ENCODE results near the gene PERP.
"Not testable (repeated sequence)": the region's sequence is repeated elsewhere in the genome, so short reads cannot be mapped to it uniquely, and the experiment has no call there.

PERP gene

GRCh38 chr6:138107078-138107751 is at the start of gene PERP:
Gene PERP, minus strand, starts transcription at chr6:138107419. Its CDS starts 79 bp downstream, at chr6:138107340.
- DNase-seq, result peak; percentile 62

DNA sequence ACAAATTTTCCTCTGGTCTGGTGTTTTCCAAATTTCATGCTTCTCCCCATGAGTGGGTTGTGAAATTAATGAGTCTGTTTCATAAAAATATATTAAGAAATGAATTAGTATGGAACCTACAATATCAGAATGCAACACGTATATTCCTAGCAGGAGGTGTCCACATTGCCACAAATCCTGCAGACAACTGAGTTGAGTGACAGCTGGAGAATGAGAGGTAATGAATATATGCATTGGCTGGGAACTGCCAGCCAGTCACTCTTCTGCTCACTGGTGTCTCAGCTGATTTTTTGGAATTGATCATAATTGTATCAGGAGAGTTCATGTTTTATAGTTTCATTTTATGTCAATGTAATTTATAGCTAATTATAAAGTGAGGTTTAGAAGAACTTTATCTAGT is 48.2 kb upstream of the PERP start:
- no peak for DNase-seq

DNA sequence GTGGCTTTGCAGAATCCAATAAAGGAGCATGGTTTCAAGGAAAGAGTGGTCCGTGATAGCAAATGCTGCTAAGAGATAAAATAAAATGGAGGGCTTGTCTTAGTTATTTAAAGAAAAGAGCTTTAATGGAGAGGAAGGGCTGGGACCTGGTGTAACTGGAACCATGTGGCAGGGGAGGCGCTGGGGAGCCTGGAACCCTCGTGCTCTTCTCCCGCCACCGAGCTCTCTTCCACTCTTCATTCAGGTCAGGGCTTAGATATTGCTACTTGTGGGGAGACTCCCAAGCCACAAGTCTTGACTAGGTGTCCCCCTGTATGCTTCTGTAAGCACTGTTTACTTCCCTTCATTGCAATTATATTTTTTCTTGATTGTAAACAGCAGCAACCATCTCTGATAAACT is 39.3 kb upstream of the PERP start:
- DNase-seq, result no peak

DNA sequence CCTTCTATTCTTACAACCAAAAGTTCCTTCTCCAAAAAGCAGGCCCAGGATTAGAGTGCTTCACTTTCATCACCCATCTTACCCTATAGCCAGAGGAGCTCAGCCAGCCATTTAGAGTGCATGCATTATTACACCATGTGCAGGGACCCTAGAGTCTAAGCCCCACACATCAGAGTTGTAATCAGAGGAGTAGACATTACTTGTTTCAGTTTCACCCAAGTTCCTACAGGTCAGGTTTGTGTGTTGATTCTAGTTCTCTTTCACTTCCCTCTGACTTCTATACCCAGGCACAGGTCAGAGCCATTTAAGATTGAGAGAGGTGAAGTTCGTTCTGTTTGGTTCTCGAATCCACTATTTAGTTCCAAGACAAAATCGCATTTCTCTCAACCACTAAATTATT is 38.2 kb upstream of the PERP start:
- no peak for DNase-seq

DNA sequence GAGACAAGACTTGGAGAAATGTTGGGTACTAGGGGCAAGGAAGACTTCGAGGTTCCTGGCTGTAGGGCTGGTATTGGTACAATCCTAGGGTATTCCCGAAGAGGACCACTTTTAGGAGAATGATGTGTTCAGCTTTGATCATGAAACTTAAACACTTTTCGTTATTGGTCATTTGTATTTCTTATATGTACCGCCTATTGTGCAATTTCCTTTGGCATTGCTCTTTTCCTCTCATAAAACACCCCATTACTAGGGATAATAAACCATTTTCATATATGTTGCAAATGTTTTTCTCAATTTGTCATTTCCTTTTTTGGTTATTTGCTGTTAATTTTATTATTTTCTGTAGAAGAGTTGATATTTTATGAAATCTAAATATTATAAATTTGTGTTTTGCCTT is 35.6 kb upstream of the PERP start:
- no peak for DNase-seq

DNA sequence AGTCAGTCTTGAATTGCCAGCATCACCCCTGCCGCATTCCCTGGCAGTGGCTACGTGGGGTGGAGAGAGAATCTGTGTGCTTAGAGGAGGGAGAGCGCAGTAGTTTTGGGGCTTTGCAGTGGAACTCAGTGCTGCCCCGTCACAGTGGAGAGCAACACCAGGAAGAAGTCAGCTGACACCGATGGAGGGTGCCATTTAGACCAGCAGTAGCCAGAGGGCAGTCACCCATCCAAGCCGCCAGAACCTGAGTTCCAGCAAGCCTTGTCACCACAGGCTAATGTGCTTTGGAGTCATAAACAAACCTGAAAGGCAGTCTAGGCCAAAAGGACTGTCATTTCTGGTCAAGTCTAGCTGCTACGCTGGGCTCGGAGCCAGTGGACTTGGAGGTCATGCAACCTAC is 22.0 kb upstream of the PERP start:
- DNase-seq, result no peak

DNA sequence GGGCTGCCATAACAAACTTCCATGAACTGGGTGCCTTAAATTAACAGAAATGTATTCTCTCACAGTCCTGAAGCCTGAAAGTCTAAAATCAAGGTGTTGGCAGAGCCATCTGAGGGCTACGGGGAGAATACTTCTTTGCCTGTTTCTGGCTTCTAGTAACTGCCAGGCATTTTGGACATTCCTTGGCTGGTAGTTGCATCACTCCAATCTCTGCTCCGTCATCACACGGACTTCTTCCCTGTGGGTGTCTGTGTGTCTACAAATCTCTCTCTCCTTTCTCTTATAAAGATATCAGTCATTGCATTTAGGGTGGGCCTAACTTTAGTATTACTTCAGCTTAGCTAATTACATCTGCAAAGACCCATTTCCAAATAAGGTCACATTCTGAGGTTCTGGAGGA is 20.9 kb upstream of the PERP start:
- DNase-seq, result no peak

- no peak for DNase-seq
These were observed 16.9 kb upstream of the PERP start for GRCh38 chr6:138124096-138124495.

DNA sequence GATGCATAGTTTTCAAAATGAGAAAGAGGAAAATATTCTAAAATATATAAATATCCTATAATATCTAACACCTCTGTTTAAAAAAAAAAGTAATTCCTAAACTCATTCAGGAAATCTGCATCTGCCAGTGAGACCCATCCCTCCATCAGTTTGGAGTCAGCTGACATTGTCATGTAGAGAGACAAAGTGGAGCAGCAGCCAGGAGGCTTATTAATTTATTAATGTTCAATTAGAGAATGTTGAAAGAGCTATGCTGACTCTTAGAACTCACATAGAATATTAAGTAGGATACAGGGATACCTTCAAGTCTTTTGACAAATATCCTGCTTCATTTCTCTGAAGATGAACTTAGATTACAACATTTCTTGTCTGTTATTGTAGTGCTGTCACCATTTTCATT is 12.8 kb upstream of the PERP start:
- no peak for DNase-seq

- not testable (repeated sequence) for DNase-seq
These were observed 12.0 kb upstream of the PERP start for GRCh38 chr6:138119229-138119628.

DNA sequence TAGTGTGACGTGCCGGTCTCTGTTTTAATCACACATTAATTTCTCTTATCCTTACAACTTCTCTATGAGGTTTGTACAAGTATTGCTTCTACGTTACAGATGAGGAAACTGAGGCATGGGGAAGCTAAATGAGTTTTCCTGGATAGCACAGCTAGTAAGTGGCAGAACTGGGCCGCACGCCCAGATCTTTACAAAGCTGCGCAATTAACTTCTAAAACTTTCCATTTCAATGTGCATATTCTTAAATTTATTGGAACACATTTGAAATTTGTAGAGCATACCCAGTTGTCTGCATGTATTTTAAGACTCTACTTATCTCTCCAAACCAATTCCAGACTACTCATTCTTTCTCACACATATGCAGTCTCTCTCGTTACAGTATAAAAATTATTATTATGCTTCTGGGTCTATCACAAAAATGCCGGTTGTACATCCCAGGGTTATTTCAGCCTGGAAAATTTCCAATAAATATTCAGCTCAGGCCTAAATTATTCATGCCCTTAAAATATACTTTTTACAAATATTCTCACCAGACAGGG is 10.2 kb upstream of the PERP start:
- DNase-seq, result no peak

DNA sequence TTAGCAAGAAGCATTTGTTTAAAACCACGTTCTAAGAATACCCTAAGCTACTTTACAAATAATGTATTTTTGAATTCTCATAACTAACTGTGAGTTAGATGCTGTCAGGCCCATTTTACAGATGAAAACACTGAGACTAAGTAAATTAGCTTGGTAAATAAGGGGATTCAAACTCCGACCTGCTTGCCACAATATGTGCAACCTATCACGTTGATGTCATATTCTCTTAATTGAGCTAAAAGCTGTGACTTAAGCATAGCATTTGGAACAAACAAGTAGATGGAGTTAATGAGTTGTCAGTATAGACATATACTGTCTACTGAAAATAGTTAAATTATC is 9.4 kb upstream of the PERP start:
- DNase-seq, result no peak

DNA sequence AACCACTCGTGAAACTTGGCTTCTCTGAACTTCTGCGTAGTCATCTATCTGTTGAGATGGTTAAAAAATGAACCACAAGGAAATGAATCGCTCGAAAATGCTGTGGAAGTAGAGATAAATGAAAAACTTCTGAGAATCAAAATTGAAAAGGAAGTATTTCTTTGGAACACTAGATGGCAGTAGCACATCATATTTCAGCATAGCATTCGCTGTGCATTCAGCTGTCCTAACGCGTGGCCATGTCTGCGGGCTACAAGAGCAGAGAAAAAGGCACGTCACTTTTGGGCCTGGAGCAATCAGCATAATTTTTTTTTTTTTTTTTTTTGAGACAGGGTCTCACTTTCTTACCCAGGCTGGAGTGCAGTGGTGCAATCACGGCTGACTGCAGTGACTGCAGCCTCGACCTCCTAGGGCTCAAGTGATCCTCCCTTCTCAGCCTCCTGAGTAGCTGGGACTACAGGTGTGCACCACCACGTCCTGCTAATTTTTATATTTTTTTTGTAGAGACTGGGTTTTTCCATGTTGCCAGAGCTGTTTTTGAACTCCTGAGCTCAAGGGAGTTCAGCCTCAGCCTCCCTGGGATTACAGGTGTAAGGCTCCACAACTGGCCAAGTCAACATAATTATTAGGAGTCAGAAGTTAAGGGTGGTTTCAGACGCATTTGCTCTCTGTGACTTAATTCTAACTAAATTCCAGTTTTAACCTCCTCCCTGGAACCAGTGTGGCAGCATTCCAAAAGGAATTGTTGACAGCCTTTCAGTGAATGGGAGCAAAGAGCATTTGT is 8.8 kb upstream of the PERP start:
- peak; percentile 87 for DNase-seq

GRCh38 chr6:138115201-138115600 is 8.0 kb upstream of the PERP start:
- DNase-seq, result no peak

GRCh38 chr6:138113588-138114210 is 6.5 kb upstream of the PERP start:
- no peak for DNase-seq

- no peak for DNase-seq
These were observed 3.0 kb upstream of the PERP start for GRCh38 chr6:138110229-138110628.

DNA sequence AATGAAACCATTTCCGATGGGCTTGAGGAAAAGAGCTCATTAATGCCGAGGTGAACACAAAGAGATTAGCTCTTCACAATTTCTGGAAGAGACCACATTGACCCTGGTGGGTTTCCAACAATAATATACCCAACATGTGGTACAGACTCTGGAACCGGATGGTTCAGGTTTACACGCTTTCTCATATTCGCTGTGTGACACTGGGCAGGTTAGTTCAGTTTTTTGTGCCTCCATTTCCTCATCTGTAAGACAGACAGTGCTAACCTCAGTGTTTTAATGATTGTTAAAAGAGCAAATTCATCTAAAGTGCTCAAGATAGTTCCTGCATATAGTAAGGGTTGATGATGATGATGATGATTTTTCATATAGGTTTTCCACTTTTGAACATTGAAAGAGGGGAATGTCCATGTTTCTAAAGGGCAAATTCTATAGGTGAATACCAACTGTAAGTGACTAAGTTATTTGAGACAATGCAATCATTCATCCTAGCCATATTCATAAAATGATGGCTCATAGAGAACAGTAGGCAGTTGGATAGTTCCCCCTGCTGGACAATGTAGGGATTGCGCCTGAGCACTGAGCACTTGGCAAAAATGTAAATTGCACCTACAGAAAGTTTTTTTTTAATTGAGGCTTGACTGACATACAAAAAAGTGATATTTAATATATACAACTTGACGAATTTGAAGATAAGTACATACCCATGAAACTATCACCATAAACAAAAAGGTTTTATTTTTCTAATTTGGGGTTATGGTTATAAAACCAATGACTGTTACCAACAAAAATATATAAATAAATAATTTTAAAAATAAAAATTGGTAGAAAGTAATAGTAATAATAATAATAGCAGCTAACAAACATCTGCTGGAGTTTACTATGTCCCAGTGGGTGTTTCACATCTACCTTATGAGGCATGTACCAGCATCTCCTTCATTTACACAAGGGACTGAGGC is 2.1 kb upstream of the PERP start:
- peak; percentile 82 for DNase-seq

DNA sequence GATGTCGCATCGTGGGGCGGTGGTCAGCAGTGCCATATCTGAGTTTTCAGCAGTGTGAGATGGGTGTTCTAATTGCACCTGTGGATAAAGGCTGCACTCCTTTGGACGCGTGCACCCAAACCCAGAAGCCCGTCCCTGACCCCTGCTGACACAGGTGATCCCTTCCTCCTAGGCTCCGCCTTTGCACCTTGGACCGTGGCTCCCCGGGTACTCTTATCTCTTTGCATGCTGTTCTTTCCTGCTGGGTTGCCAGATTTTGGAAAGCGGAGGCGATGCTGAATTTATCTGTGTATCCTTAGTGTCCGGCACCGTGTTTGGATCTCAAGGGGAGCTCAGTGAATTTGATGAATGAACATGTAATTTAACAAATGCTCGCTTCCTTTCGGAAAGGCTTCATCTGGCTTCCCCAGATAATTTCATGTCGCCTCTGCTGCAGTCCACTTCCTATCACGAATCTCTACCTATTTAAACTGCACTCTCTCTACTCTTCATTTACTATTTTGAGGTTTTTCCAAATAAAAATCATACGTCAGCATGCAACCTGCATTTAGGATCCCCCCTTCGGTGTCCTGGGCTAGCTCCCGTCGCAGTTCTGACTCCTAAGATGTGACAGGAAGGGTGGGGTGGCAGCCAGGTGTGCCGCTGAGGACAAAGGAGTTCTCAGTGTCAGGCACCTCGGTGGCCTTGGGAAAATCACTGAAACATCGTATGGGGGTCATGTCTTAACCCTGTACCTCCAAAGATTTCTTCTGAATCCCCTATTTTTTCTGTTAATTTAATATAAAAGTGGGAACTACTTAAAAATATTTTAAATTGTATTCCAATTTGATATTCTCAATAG is 753 bp upstream of the PERP start:
- DNase-seq, result peak; percentile 14

- DNase-seq, result no peak
These were observed 548 bp downstream of the PERP start for GRCh38 chr6:138106665-138107077.

GRCh38 chr6:138105880-138106664 is 1.1 kb downstream of the PERP start:
- peak; percentile 9 for DNase-seq

GRCh38 chr6:138105446-138105845 is 1.8 kb downstream of the PERP start:
- DNase-seq, result no peak

All from hematopoietic multipotent progenitor cell treated with erythropoietin and hydrocortisone succinate and interleukin-3 and kit ligand, for 6 days (in vitro differentiated cells).